ENCODE data around the gene FAM107B.

GRCh38 chr10:14616465-14616864, 158.2 kb downstream of the FAM107B start:
- no peak for TF ChIP-seq CTCF (IDR thresholded peaks at IDR 0.05)
- TF ChIP-seq POLR2A (IDR thresholded peaks at IDR 0.05) = no peak
- no peak for TF ChIP-seq POLR2AphosphoS5 (IDR thresholded peaks at IDR 0.05)
- no peak for TF ChIP-seq EP300 (IDR thresholded peaks at IDR 0.05)
